Breast epithelium (tissue), 4 donors: ENCODE results near the gene WNT8B. TPM values are rescaled to one million over a fixed set of nuclear protein-coding genes. Genes with fewer than 3 reads are reported as not detected.

Source experiments
- DNase-seq, 2 donors: peaks; one replicate each; pipeline ENCODE4 v3.0.0-alpha.2; 2019; ENCODE audit warnings: low spot score in 2 of 2
- H3K27ac ChIP-seq, 2 donors: fragments of 200-600 bp; sonication (generic) in 1 of 2; one replicate each; pipeline ENCODE4 v1.5.1; 2016 to 2019; ENCODE audit warnings: mild to moderate bottlenecking in 1 of 2
- H3K27me3 ChIP-seq, 2 donors: fragments of 200-600 bp; sonication (generic) in 1 of 2; one replicate each; pipeline versions ENCODE4 v1.5.1 to v1.6.0; 2017 to 2019; ENCODE audit warnings: control low read depth in 1 of 2, mild to moderate bottlenecking in 1 of 2
- H3K36me3 ChIP-seq: fragments of 200-600 bp; one replicate; pipeline ENCODE4 v1.5.1; 2019
- H3K4me1 ChIP-seq, 2 donors: fragments of 200-600 bp; sonication (generic); one replicate each; pipeline ENCODE4 v1.5.1; 2016 to 2019; ENCODE audit warnings: control low read depth in 1 of 2
- H3K4me3 ChIP-seq, 3 donors: fragments of 200-600 bp; sonication (generic); 1 replicate in 2 of 3; 2 replicates in 1 of 3; pipeline ENCODE4 v1.5.1; 2016 to 2019; ENCODE audit warnings: mild to moderate bottlenecking in 3 of 3, moderate library complexity in 2 of 3
- H3K9me3 ChIP-seq, 2 donors: fragments of 200-600 bp; sonication (generic) in 1 of 2; one replicate each; pipeline ENCODE4 v1.5.1; 2016 to 2019; ENCODE audit warnings: control low read depth in 1 of 2
- CTCF ChIP-seq, 3 donors: fragments of 450-650 bp; IDR thresholded peaks; one replicate each; pipeline ENCODE4 v1.5.1; 2016 to 2017; ENCODE audit warnings: antibody characterized with exemption in 3 of 3, mild to moderate bottlenecking in 3 of 3, moderate library complexity in 3 of 3
- POLR2A ChIP-seq: fragments of 450-650 bp; IDR thresholded peaks from one replicate; pipeline ENCODE4 v1.6.1; 2016; ENCODE audit warnings: antibody characterized with exemption, mild to moderate bottlenecking, moderate library complexity
- POLR2AphosphoS5 ChIP-seq, 3 donors: sonication (generic); formaldehyde crosslinking; IDR thresholded peaks; one replicate each; pipeline ENCODE4 v1.6.1; 2017; ENCODE audit warnings: antibody characterized with exemption in 3 of 3
- intact Hi-C: fragments of 100-400 bp; cut with DNase I; formaldehyde crosslinking; loops from one replicate; pipeline ENCODE4 v1.15.1; 2023; ENCODE audit warnings: low total_unique reads
- total RNA-seq, 3 donors: library from RNA; depleted of rRNA; stranded (reverse); fragments of >200 nt; gene quantifications; one replicate each; pipeline ENCODE4 v1.1.0, GENCODE V29; 2016

WNT8B gene
- total RNA-seq, 3 donors from 2014 or later, result not detected

GRCh38 chr10:100531761-100532160 is 69.0 kb downstream of the WNT8B start:
- no peaks in the 10 kb centered on the region for H3K36me3 ChIP-seq
- H3K27ac ChIP-seq, result no peak overlapping the region
- no peak for DNase-seq
- intact Hi-C loops, result no loop called here
- H3K4me1 ChIP-seq, result peaks cover 0 to 15% of the 10 kb centered on the region in 2 donors
- H3K9me3 ChIP-seq, result no peaks in the 10 kb centered on the region
- no peaks in the 10 kb centered on the region for H3K27me3 ChIP-seq
- no peak for TF ChIP-seq CTCF (IDR thresholded peaks at IDR 0.05)
- TF ChIP-seq POLR2A, result no peak
- no peak for TF ChIP-seq POLR2AphosphoS5 (IDR thresholded peaks at IDR 0.05)
- no peak overlapping the region for H3K4me3 ChIP-seq

Other genes starting within 250 kb of the WNT8B start
- 10 to 100 TPM; 19.7 to 26.6 (median 23.7) TPM for gene CHUK, start 233.4 kb upstream of the WNT8B start, total RNA-seq
- 10 to 100 TPM; 22.6 to 31.2 (median 25.2) TPM for gene CWF19L1, start 195.4 kb upstream of the WNT8B start, total RNA-seq
- 10 to 100 TPM; 25.9 to 28.0 (median 26.5) TPM for gene BLOC1S2, start 176.3 kb upstream of the WNT8B start, total RNA-seq
- 1 to 10 TPM in 1 of 3 donors, under 1 TPM in 1, not detected in 1; 0.32 to 1.5 TPM for gene PKD2L1, start 132.8 kb upstream of the WNT8B start, total RNA-seq
- gene SCD, start 115.8 kb upstream of the WNT8B start, total RNA-seq, result 100 to 1,000 TPM in 2 of 3 donors, 10 to 100 TPM in 1; 72.8 to 461 (median 112) TPM
- 10 to 100 TPM in 2 of 3 donors, 1 to 10 TPM in 1; 9.8 to 18.1 (median 12.1) TPM for gene SEC31B, start 56.9 kb downstream of the WNT8B start, total RNA-seq
- 100 to 1,000 TPM; 143 to 148 (median 144) TPM for gene NDUFB8, start 66.9 kb downstream of the WNT8B start, total RNA-seq
- gene HIF1AN, start 72.9 kb downstream of the WNT8B start, total RNA-seq, result 10 to 100 TPM; 11.4 to 20.6 (median 15.4) TPM